A549 (cell line): ENCODE measurements around the gene ZNF256. TPM values are rescaled to one million over a fixed set of nuclear protein-coding genes. Genes with fewer than 3 reads are reported as not detected.

Experiments used
- ATAC-seq, 2 experiments: fragments of 200-7000 bp in 1 of 2; fragments of >200 bp in 1 of 2; cut with Nextera tagmentation in 1 of 2; cut with Tn5 transposase in 1 of 2; 3 replicates each; pipeline versions ENCODE4 v1.8.0 to v1.9.1; 2018 to 2020; ENCODE audit warnings: mild to moderate bottlenecking in 1 of 2, moderate library complexity in 1 of 2
- CTCF ChIA-PET: fragments of 300-600 bp; sonication (Branson Sonifier 250); formaldehyde crosslinking; extraction: SDS; loops from one replicate; lab custom pipeline; 2021; ENCODE audit warnings: antibody characterized with exemption, inconsistent platforms; lab: Yijun Ruan, JAX
- POLR2A ChIA-PET: fragments of 350-600 bp; formaldehyde crosslinking; extraction: SDS; loops from one replicate; lab custom pipeline; 2021; ENCODE audit warnings: antibody characterized with exemption, inconsistent platforms; lab: Yijun Ruan, JAX
- DNase-seq, 2 experiments: peaks; one replicate each; pipeline versions ENCODE4 v3.0.0 to v3.0.0-alpha.2; 2011 to 2016; ENCODE audit warnings: low read depth in 1 of 2, low spot score in 1 of 2
- FAIRE-seq: peaks from 2 replicates; lab custom pipeline; 2011; peaks lifted over from hg19 to GRCh38; lab: Jason Lieb, UNC
- H3K27ac ChIP-seq, 2 experiments: fragments of >200 bp; sonication (Bioruptor Twin); formaldehyde crosslinking; 3 replicates each; pipeline ENCODE4 v1.5.1; 2016 to 2017
- H3K4me1 ChIP-seq: fragments of >200 bp; sonication (Bioruptor Twin); formaldehyde crosslinking; 3 replicates; pipeline ENCODE4 v1.6.1; 2016
- H3K4me2 ChIP-seq: fragments of >200 bp; sonication (Bioruptor Twin); formaldehyde crosslinking; 3 replicates; pipeline ENCODE4 v1.6.1; 2016
- H3K4me3 ChIP-seq: fragments of >200 bp; sonication (Bioruptor Twin); formaldehyde crosslinking; 3 replicates; pipeline ENCODE4 v1.5.1; 2016
- H3K9me3 ChIP-seq: fragments of >200 bp; sonication (Bioruptor Twin); formaldehyde crosslinking; 3 replicates; pipeline ENCODE4 v1.6.1; 2016
- ATOH8 ChIP-seq: fragments of 250-450 bp; sonication (Bioruptor Pico); IDR thresholded peaks from 2 replicates; pipeline ENCODE4 v1.5.0; 2020; ENCODE audit warnings: low read depth, mild to moderate bottlenecking, moderate library complexity
- BHLHE40 ChIP-seq: IDR thresholded peaks from 2 replicates; pipeline ENCODE4 v1.6.1; 2012; ENCODE audit warnings: low read depth, low read length, inconsistent platforms
- CBX8 ChIP-seq: fragments of 200-600 bp; sonication (generic); IDR thresholded peaks from 2 replicates; pipeline ENCODE4 v1.6.1; 2016
- CTCF ChIP-seq: fragments of >200 bp; sonication (Bioruptor Twin); formaldehyde crosslinking; IDR thresholded peaks from 3 replicates; pipeline ENCODE4 v1.5.1; 2016
- EHF ChIP-seq: fragments of 250-450 bp; sonication (Bioruptor Pico); IDR thresholded peaks from 2 replicates; pipeline ENCODE4 v1.5.0; 2020; ENCODE audit warnings: mild to moderate bottlenecking
- ESRRA ChIP-seq: fragments of 150-350 bp; IDR thresholded peaks from 2 replicates; pipeline ENCODE4 v1.6.1; 2014; ENCODE audit warnings: mild to moderate bottlenecking, low read length, borderline replicate concordance
- FOSL2 ChIP-seq, 2 experiments: fragments of 450-650 bp in 1 of 2; fragments of >200 bp in 1 of 2; sonication (Bioruptor Twin) in 1 of 2; formaldehyde crosslinking; IDR thresholded peaks; 2 replicates each; pipeline versions ENCODE4 v1.5.0 to v1.6.1; 2016 to 2020; ENCODE audit warnings: mild to moderate bottlenecking in 1 of 2, moderate library complexity in 1 of 2
- GATA3 ChIP-seq: IDR thresholded peaks from 2 replicates; pipeline ENCODE4 v1.6.1; 2012; ENCODE audit warnings: borderline replicate concordance
- HEYL ChIP-seq: fragments of 250-450 bp; sonication (Bioruptor Pico); IDR thresholded peaks from 2 replicates; pipeline ENCODE4 v1.8.0; 2021; ENCODE audit warnings: mild to moderate bottlenecking, moderate library complexity
- HOXA7 ChIP-seq: fragments of 250-450 bp; sonication (Bioruptor Pico); IDR thresholded peaks from 2 replicates; pipeline ENCODE4 v1.5.0; 2020; ENCODE audit warnings: mild to moderate bottlenecking, moderate library complexity
- MAZ ChIP-seq: fragments of 150-350 bp; IDR thresholded peaks from 2 replicates; pipeline ENCODE4 v1.6.1; 2014; ENCODE audit warnings: antibody characterized with exemption, low read depth, low read length, borderline replicate concordance
- NFE2L2 ChIP-seq: fragments of 150-350 bp; conservative IDR thresholded peaks from 2 replicates; pipeline ENCODE4 v1.6.1; 2014; ENCODE audit warnings: low read length
- POLR2AphosphoS2 ChIP-seq: conservative IDR thresholded peaks from 2 replicates; pipeline ENCODE4 v1.6.1; 2012; ENCODE audit warnings: low read length, improper control_type of control experiment, inconsistent platforms
- RAD21 ChIP-seq, 2 experiments: fragments of >200 bp in 1 of 2; sonication (Bioruptor Twin) in 1 of 2; formaldehyde crosslinking in 1 of 2; IDR thresholded peaks in 1 of 2; conservative IDR thresholded peaks in 1 of 2; 2 replicates in 1 of 2; 3 replicates in 1 of 2; pipeline ENCODE4 v1.6.1; 2012 to 2018; ENCODE audit warnings: inconsistent platforms in 1 of 2
- RFX5 ChIP-seq: fragments of 450-650 bp; IDR thresholded peaks from 2 replicates; pipeline ENCODE4 v1.7.1; 2014; ENCODE audit warnings: antibody characterized with exemption, mild to moderate bottlenecking, moderate library complexity
- ZC3H11A ChIP-seq: fragments of 450-650 bp; IDR thresholded peaks from 2 replicates; pipeline ENCODE4 v1.6.1; 2014; ENCODE audit warnings: antibody characterized with exemption, mild to moderate bottlenecking
- ZSCAN20 ChIP-seq: fragments of 250-450 bp; sonication (Bioruptor Pico); IDR thresholded peaks from 2 replicates; pipeline ENCODE4 v1.8.0; 2022; ENCODE audit warnings: mild to moderate bottlenecking, moderate library complexity
- WGBS: methylation state at CpG from one replicate; pipeline ENCODE4 v1.1.6; 2017; ENCODE audit errors: missing lambda C conversion rate; 5-methylcytosine and 5-hydroxymethylcytosine counted together
- polyA plus RNA-seq, 4 experiments: library from polyadenylated mRNA; depleted of rRNA in 3 of 4; stranded (reverse); fragments of >200 nt; fragmentation: RNase III in 1 of 4; extraction: RNeasy Plus Mini Kit Qiagen cat#74134 plus additional on column Dnase treatment in 1 of 4; gene quantifications; 2 replicates in 3 of 4; 3 replicates in 1 of 4; pipeline ENCODE4 v1.2.3, GENCODE V29; 2011 to 2017
- TF ChIP-seq, protein P1 (sequence below): fragments of >200 bp; sonication (Bioruptor Twin); formaldehyde crosslinking; IDR thresholded peaks from 2 replicates; pipeline ENCODE4 v1.6.1; 2016
- TF ChIP-seq, protein P2 (sequence below): IDR thresholded peaks from 2 replicates; pipeline ENCODE4 v1.6.1; 2012; ENCODE audit warnings: low read depth, borderline replicate concordance
- TF ChIP-seq, protein P3 (sequence below): fragments of 450-650 bp; IDR thresholded peaks from 2 replicates; pipeline ENCODE4 v1.6.1; 2014; ENCODE audit warnings: antibody characterized with exemption

ZNF256 gene
- polyA plus RNA-seq, 2 of the 4 experiments (the other 2 are of a cell fraction): 1.4 to 2.9 TPM

DNA sequence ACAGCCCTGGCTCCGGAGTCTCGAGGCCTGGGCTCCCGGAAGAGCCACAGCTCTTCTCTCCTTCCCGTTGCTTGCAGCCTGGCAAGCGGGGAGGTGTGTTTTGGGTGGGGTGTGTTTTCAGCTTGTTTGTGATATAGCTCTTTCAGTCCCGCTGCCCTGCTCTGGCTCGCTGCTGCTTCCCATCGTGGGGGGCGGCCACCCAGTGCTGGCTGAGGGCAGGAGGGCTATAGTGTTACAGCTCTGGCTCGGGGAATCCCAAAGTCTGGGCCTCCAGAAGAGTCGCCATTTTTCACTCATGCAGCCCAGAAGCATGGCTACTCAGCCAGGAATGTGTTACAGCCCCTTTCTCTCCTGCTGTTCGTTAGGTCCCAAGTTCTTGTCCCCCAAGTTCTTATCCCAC is 2.2 kb upstream of the ZNF256 start:
- FAIRE-seq (no peak), ATAC-seq (no peak), DNase-seq (no peak)
- peaks cover 97% of the 10 kb centered on the region for H3K9me3 ChIP-seq
- ChIA-PET POLR2A (no interaction called here), CTCF (interaction anchor here (0.6 kb wide), 2 partner anchors 275 to 1041 kb away, joined by 3 to 4 read pairs; no protein-coding TSS in a partner anchor)
- no peak overlapping the region for H3K27ac ChIP-seq
- WGBS: 41% methylated on average over 12 of the region's 12 CpGs
- H3K4me1 ChIP-seq: no peaks in the 10 kb centered on the region
- no peak overlapping the region for H3K4me2 ChIP-seq
- H3K4me3 ChIP-seq: no peak overlapping the region
- no peak for TF ChIP-seq GATA3
- no peak for TF ChIP-seq EHF (CRISPR knock-in tag)
- TF ChIP-seq RFX5: no peak
- TF ChIP-seq, all 56 proteins: peak for 0

DNA sequence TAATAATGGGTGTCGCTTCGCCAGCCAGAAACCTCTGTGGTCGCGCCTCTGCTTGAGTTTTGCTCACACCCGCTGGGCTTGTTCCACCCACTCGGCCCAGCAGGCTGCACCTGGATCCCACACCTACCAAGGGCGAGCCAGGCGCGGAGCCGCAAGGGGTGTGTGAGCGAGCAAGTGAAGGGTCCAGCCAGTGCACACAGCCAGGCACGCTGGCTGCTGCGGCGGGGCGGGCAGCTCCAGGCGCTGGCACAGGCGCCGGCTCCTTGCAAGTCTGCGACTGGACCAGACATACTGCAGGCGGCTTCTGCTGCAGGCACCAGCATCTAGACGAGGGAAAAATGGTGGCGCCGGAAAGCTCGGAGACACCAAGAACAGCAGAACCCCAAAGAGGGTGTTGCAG is 1.8 kb upstream of the ZNF256 start:
- TF ChIP-seq ZC3H11A (no peak), CTCF (no peak), HEYL (CRISPR knock-in tag) (no peak), NFE2L2 (no peak), POLR2AphosphoS2 (no peak), BHLHE40 (no peak), HOXA7 (no peak), RFX5 (no peak), ZSCAN20 (CRISPR knock-in tag) (no peak), RAD21 (conservative IDR thresholded peaks at IDR 0.05 in 1 of 2, IDR thresholded peaks at IDR 0.05 in 1 of 2) (no peak), FOSL2 (IDR thresholded peaks at IDR 0.05) (no peak), FOSL2 (CRISPR knock-in tag; IDR thresholded peaks at IDR 0.05) (no peak), CBX8 (no peak), ATOH8 (CRISPR knock-in tag) (no peak), ESRRA (no peak)
- TF ChIP-seq, protein P1, sequence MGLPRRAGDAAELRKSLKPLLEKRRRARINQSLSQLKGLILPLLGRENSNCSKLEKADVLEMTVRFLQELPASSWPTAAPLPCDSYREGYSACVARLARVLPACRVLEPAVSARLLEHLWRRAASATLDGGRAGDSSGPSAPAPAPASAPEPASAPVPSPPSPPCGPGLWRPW: no peak
- TF ChIP-seq, protein P2, sequence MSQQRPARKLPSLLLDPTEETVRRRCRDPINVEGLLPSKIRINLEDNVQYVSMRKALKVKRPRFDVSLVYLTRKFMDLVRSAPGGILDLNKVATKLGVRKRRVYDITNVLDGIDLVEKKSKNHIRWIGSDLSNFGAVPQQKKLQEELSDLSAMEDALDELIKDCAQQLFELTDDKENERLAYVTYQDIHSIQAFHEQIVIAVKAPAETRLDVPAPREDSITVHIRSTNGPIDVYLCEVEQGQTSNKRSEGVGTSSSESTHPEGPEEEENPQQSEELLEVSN: no peak
- TF ChIP-seq, protein P3, sequence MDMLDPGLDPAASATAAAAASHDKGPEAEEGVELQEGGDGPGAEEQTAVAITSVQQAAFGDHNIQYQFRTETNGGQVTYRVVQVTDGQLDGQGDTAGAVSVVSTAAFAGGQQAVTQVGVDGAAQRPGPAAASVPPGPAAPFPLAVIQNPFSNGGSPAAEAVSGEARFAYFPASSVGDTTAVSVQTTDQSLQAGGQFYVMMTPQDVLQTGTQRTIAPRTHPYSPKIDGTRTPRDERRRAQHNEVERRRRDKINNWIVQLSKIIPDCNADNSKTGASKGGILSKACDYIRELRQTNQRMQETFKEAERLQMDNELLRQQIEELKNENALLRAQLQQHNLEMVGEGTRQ: no peak
- TF ChIP-seq, all 56 proteins: peak for 0
- WGBS: 82% methylated on average over 24 of the region's 24 CpGs
- FAIRE-seq (no peak), DNase-seq (no peak), ATAC-seq (no peak)
- no peak overlapping the region for H3K4me3 ChIP-seq
- no peaks in the 10 kb centered on the region for H3K4me1 ChIP-seq
- POLR2A ChIA-PET: no interaction called here
- peaks cover 97% of the 10 kb centered on the region for H3K9me3 ChIP-seq
- CTCF ChIA-PET: interaction anchor here (0.6 kb wide), 2 partner anchors 274 to 1041 kb away, joined by 3 to 4 read pairs; no protein-coding TSS in a partner anchor
- H3K27ac ChIP-seq: no peak overlapping the region
- no peak overlapping the region for H3K4me2 ChIP-seq

DNA sequence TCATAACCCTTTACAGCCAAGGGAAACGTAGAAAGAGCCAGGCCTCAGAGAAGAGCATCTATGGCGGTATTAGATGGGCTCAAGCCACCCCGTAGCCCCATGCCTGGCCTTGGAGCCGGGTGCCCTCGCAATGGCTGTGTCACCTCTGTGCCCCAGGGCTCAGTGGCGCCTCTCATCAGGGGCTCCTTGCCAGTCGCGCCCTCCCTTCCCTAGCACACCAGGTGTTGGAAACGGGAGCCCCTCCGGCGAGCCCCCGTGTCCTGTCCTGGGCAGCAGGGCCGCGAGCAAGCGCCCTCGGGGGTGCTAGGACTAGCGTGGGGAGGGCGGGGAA is 453 bp downstream of the ZNF256 start:
- Histone ChIP-seq H3K9me3 (peaks cover 98% of the 10 kb centered on the region), H3K4me1 (no peaks in the 10 kb centered on the region), H3K4me2 (peak overlapping the region; percentile 62), H3K4me3 (peak overlapping the region; percentile 58), H3K27ac (peak overlapping the region; percentile 44 to 73; a peak in 4 of 6 replicates)
- DNase-seq: no peak
- 41% methylated on average over 8 of the region's 18 CpGs for WGBS
- TF ChIP-seq MAZ (no peak), ESRRA (no peak)
- POLR2A ChIA-PET: interaction anchor here (1.2 kb wide), 1 partner anchor 56 kb away, joined by 3 read pairs; no protein-coding TSS in a partner anchor
- CTCF ChIA-PET: interaction anchor here (0.6 kb wide), 1 partner anchor 188 kb away, joined by 6 read pairs; no protein-coding TSS in a partner anchor
- FAIRE-seq: no peak
- ATAC-seq: peak in 1 of 2 experiments; percentile 31; a peak in 2 of 6 replicates
